Renal cortical epithelial cell (primary cell): ENCODE measurements around the gene MIER2. TPM values are rescaled to one million over a fixed set of nuclear protein-coding genes. Genes with fewer than 3 reads are reported as not detected.

ENCODE experiments used
- DNase-seq: peaks from one replicate; pipeline ENCODE4 v3.0.0-alpha.2; 2011; ENCODE audit warnings: low read depth
- total RNA-seq: library from RNA; depleted of rRNA; stranded (reverse); fragments of >200 nt; gene quantifications from 2 replicates; pipeline ENCODE4 v1.2.3, GENCODE V29; 2014

The MIER2 gene
- total RNA-seq, 1 donor from 2014 or later = 18.1 TPM

DNA sequence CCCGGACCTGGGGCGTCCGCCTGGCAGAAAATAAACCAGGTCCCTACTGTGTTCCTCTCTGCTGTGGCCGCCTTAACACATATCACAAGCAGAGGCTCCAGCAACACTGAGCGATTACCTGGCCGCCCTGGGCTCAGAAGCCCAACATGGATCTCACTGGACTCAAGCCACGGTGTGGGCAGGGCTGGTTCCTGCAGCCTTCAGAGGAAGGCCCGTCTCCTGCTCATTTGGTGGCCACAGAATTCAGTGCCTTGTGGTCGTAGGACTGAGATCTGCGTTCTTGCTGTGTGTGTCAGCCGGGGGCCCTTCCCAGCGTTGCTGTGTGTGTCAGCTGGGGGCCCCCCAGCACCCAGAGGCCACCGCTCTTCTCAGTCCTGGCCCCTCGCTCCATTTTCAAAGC lies 34.1 kb upstream of the MIER2 start:
- DNase-seq = no peak

DNA sequence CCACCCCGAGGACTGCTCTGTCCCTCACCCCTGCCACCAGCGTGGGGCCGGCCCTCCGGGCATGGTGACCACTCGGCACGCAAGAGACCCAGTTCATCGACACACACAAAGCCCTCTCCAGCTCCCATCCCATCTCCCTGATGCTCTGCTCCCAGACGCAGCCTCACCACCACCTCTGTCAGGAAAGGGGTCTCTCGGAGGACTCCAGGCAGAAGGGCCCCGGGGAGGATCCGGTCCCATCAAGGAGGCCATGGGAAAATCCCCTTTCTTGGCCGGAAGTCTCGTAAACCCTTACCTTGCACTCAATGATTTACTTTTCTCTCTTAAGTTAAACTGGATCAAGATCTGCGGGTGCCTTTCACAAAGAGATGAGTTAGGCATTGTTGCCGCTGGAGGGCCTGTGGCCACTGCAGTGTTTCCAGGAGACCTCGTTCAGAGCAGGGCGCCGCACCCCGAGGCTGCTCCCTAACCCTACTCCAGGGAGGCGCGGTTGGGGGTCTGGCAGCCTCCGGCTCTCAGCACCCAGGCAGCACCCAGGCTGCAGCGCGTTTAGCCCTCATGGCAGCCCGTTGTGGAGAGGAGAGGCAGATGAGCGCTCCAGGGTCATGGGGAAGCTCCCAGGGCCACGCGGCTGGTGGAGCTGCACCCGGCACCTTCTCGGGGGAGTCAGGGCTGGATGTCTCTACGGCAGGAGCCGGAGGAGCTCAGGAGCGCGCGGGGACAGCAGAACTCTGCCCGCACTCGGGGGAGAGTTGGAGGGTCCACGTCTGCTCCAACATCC lies 33.4 kb upstream of the MIER2 start:
- peak; percentile 9 for DNase-seq

DNA sequence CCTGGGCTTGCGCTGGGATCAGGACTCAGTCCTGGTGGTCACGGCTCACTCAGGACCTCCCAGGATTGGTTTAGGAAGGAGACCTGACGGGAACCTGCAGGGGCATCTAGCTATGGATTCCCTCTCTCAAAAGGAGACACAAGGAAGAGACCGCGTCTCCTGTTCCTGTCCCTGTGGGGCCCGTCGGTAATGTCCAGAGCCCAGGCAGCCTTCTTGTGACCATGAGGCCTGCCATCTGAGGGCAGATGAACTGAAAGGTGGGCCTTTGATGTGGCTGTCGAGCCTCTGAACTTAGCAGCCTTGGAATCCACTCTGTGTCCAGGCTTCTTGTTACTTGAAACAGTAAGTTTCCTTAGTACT lies 31.5 kb upstream of the MIER2 start:
- DNase-seq = no peak

DNA sequence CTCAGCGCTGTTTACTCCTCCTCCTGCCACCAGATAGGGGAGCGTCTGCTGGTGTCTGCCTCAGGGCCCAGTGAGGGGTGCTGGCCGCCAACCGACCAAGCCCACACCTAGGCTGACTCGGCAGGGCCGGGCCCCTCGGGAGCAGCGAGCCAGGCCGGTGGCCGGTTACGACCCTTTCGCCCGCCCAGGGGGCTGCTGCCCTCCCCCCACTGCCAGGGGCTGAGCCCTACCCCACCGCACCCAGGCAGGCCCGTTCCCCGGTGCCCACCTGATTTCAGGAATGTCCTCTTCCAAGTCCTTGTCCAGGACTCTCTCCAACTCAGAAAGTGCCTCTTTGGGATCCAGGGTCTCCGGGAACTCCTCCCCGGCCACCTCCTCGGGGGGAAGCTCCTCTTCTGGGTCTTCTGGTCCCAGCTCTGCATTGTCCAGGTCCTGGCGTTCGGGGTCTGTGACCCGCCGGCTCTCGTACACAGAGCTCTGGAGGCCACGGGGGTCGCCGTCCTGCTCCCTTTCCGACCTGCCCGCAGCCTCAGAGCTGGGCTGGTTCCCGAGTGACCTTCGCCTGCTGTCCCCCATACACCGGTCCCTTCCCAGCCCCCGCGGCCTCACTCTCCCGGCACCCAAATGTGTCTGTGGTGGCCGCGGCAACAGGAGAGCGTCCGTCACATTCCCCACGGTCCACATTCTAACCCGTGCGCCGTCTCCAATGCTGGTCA lies 31.0 kb upstream of the MIER2 start:
- no peak for DNase-seq

DNA sequence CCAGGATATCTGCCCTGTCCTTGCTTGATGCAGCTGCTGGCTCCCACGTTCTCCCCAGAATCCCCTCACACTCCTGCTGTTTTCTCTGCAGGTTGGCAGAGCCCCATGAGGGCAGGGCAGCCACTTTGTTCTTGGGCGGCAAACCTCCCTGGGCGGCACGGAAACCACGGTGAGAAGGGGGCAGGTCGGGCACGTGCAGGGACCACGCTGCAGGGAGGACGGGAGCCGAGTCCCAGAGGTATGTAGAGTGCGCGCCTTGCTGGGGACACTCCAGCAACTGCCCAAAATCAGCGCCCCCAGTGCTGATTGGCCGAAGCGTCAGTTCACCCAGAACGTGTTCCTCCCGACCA lies 30.3 kb upstream of the MIER2 start:
- no peak for DNase-seq

DNA sequence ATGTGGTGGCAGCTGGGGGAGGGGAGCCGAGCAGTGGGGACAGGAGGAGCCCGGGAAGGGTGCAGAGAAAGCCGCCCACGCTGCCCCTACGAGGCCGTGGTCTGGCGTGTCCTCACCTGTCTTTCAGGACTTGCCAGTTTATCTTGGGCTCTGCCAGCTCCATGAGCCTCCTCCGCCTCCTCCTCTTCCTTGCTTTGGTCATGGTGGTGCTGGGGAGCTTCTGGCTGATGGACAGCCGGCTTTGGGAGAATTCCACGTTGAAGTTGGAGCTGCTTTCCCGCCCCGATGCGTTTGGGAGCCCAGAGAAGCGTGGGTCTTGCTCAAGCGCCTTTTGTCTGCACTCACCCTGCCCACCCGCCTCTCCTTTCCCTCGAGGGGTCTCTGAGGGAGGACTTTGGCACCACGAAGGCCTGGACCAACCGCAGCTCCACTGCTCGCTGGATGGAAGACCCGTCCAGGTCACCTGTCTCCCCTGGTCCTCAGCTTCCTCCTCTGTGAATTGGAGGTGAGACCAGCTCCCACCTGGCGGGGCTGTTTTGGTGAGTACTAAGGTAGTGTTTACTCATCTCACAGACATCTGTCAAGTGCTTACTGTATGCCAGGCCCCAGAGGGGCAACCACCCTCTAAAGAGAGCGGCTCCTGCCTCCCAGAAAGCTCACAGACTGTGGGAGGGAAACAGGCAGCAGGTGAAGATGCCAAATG lies 29.7 kb upstream of the MIER2 start:
- no peak for DNase-seq

DNA sequence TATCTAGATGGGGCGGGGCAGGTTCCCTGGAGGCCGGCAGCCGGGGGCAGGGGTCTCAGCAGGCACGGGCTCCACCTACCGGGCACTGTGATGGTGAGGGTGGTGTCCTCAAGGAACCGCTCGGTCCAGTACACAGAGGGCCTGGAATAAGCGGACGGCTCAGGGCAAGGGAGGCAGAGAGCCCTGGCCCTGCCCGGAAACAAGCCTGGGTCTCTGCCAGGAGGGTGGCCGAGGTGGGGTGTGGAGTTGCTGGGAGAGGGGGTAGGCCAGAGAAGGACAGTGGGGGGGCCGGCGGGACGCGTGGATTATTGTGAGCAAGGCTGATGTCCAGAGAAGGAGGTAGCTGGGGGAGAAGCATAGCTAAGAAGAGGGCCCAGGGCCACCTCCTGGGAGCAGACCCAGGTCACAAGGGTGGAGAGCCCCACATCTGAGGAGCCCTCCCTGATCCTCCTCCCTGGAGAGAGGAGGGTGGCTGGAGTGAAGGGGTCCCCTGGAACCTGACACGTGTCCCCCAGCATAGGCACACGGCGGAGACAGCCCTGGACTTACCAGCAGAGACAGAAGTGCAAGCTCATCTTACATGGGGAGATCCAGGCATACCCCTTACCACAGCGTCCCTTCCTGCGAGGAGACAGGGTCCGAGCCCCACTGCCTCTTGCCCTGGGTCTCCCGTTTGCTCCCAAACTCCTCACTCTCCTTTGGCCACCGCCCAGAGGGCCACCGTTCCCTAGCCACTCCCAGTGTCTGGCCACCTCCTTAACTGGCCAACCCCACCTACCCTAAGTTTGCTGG lies 29.0 kb upstream of the MIER2 start:
- no peak for DNase-seq

DNA sequence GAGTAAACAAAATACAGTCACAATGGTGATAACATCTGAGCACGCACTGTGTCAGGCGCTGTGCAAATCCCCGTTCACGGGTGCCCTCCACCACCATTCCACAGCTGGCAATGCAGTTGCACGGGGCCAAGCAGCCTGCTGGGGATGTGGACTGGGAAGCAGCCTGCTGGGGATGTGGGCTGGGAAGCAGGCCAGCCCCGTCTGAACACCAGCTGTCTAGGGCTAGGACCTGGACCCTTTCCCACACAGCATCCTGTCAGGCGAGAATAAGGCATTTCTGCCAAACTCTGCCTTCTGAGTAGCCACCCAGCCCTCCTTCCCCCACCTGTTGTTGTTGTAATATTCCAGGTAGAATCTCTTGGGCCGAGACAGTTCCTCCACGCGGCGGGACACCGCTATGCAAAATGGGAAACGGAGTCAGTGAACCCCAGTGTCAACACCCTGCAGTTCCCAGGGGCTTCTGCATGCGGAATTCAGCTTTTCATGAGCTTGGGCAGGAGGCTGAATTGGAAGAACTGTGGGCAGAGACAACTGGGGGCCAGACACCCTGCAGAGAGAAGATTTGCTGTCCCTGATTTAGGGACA lies 27.8 kb upstream of the MIER2 start:
- no peak for DNase-seq

DNA sequence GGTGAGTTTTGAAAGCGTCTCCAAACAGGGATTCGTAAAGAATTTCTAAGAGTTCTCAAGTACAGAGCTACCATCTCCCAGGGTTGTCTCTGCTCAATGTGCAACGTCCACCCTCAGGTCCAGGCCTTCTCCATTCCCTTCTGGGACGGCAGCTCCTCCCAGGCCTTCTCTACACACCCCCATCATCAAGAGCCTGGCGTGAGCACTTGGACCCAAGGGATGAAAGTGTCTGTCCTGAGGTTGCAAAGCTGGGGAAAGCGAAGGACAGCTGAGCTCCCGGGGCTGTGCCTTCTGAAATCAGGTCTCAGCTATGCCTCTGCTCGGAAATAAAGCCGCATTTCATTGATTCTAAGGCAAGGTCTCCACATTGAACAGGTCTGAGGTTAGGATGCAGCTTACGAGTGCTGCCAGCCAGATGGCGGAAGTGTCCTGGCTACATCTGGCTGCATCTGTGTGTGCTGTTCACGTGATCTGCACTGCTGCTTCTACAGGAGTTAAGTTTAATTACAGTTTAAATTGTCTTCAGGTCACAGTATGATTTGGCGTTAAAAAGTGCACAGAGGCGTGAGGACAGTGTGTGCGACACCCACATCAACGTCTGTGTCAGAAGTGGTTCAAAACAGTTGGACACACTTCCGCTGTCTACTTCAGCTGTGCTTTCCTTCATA lies 27.0 kb upstream of the MIER2 start:
- DNase-seq = no peak

DNA sequence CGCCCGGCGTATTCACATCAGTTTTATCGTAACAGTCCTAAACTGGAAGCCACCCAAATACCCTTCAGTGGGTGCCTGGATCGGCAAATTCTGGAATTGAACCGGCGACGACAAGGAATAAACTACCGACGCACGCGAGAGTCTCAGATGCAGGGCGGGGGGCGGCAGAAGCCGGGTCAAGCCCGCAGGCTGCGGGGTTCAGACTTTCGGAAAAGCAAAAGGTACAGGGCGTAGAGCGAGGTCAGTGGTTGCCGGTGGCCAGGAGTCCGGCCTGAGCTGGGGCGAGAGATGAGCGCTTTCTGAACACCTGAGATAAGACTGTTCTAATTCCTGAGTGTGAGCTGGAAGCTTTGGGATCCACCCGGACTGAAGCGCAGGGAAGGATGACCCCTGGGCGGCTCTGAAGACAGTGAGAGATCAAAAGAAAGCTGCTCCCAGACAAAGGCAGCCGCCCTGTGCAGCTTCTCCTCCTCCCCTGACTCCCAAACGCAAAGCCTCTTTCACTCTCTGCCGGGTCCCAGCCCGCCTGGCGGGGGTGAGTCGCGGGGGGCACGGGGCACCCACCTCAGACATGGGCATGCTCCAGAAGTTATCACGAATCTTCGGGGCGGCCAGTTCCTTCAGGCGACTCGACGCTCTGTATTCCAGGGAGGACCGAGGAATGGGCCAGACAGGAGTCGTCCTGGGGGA lies 26.2 kb upstream of the MIER2 start:
- DNase-seq = no peak

DNA sequence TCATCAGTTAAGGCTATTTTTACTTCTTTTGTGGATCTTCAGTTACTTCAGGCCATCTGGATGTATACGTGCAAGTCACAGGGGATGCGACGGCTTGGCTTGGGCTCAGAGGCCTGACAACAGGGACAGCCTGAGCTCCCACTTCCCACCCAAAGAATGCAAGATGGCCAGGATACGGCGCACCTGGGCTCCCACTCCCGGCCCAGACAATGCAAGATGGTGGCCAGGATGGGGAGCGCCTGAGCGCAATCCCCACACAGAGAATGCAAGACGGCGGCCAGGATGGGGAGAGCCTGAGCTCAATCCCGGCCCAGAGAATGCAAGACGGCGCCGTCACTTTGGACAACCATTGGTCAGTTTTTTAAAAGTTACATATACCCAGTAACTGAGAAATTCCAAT lies 25.3 kb upstream of the MIER2 start:
- no peak for DNase-seq

DNA sequence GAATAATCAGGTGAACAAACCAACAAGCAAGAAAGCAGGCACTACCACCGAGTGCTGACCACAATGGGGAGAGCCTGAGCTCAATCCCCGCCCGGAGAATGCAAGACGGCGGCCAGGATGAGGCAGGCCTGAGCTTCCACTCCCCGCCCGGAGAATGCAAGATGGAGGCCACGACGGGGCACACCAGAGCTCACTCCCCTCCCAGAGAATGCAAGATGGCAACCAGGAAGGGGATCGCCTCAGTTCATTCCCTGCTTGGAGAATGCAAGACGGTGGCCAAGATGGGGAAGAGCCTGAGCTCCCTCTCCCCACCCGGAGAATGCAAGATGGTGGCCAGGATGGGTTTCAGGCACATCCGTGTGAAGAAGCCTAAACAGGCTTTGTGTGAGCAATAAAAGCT lies 24.7 kb upstream of the MIER2 start:
- no peak for DNase-seq

DNA sequence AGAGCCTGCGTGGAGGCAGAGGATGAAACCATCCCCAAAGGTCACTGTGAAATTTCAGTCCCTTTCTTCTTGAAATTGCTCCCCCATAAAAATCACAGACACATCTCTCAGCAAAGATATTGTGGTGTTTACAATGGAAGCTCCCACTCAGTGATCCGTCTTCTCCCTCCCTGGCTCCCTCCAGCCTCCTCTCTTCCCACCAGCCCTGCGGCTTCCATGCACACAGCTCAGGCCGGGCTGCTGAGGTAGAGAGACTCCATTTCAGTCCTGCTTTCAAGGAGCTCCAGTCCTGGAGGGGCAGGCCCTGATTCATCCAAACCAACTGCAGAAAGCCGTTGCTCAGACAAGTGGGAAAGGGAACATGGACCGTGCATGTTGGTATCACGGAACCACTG lies 24.0 kb upstream of the MIER2 start:
- DNase-seq = no peak

DNA sequence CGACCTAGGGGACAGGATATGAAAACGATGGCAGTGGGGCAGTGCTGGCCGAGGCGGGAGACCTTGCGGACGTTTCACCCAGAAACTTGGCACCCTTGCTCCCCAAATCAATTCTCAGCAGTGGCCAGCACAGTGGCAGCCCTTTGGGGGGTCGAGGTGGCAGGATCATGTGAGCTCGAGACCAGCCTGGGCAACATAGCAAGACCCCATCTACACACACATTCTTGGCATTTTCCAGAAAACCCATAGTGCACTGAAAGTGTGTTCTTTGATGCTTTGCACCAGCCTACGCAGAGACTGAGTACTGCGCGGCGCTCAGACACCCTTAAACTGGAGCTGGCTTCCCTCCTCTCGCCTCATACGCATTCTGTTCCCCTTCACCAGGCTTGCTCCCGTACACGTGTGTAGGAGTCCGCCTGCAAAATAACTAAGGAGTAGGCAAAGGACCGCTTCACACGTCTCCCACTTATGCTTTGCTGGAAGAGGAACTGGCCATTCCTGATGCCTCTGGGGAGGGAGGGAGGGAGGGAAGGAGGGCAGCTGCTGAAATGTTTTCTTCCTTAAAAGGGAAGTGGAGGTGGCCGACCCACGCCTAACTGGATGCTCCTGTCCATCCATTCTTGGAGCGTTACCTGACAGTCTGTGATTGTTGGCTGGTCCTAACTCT lies 23.5 kb upstream of the MIER2 start:
- no peak for DNase-seq

DNA sequence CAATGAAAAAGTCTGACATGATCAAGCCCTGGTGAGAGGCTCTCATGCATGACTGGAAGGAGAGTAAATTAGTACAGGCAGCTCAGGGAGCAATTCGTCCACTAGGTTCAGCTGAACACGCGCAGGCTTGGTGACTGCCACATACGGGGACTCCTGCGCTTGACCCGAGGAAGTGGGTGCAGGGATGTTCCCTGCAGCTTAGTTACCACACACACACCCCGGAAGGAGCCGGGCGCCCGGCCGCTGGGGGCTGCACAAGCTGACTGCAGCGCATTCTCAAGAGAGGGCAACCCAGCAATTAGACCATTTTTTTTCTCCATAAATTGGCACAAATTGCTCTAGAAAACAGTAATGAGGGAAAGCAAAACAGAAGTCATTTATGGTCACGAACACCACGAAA lies 23.0 kb upstream of the MIER2 start:
- no peak for DNase-seq

DNA sequence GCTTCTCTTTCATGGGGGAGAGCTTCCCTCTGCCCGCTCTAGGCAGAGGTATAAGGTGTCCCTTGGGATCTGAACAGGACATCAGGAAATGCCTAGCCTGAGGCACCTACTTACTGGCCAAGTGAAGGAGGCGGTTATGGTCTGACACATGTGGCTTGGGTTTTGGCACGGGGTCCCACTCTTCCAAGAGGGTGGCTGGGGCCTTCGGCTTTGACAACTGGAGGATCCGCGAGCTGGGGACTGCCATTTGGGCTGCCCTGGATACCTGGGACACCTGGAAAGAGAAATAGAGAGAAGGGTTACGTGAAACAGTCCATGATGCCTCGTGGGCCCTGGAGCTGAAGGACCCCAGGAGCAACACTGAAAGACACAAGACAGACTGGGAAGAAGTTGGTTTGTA lies 22.4 kb upstream of the MIER2 start:
- no peak for DNase-seq

DNA sequence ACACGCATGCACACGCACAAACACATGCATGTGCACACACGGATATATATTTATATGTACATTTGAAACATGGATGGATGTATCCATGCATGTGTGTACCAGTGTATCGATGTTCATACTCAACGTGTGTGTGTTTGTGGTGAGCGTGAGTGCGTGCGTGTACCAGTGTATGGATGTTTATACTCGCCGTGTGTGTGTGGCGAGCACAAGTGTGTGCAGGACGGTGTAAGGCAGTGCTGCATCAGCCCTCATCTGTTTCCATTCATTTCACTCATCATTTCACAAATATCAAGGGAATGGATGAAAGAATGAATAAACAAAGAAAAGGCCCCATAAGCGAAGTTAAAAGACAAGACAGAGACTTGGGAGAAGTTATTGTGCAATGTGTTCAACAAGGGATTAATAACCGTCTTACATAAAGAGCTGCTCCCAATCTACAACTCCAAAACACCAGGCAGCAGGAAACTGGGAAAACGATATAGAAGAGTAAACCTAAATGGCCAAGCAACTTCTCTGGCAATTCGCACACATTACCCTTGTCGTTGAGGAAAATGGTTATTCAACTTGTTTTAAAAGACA lies 21.7 kb upstream of the MIER2 start:
- DNase-seq = no peak

DNA sequence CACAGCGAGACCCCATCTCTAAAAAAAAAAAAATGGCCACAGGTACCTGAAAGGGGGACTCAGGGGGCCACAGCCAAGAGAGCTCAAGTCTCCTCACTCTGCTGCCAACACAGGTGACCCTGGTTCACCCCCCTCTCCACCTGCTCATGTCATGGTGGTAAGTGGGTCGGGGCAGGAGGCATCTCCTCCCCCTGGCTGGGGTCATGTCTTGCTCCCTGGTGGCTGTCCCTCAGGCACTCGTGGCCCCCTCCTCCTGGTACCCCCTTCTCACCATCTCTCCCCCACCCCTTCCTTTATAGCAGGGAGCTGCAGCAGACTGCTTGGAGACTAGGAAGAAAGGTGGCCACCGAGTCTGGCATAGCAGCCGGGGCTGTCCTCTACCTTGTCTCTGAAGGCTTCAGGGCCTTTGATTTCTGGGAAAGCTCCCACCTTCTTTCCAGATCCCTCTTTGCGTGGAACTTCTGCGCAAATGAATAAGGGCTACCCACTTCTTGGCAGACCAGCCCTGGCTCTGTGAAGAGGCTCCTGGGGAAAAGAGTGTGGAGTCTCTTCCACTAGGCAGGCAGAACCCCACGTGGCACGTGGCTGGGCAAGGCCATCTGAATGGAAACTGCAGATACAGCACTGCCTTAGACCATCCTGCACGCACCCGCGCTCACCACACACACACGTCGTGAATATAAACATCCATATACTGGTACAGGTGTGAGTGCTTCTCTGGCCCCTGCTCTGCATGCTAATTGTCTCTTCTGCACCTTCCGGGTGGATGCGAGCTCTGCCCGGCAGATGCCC lies 20.1 kb upstream of the MIER2 start:
- DNase-seq = no peak

DNA sequence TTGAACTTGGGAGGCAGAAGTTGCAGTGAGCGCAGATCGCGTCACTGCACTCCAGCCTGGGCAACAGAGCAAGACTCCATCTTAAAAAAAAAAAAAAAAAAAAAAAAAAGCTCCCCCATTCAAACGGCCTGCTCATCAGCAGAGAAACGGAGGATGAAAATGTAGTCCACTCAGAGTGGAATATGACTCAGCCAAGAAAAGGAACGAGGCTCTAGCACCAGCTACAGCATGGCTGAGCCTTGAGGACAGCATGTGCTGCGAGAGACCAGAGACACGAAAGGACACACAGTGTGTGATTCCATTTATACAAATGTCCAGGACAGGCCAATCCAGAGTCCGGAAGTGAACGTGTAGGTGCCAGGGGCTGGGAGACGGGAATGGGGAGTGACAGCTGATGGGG lies 18.1 kb upstream of the MIER2 start:
- no peak for DNase-seq
